Body of pancreas (tissue), 4 donors: ENCODE results near the gene ADRA1B. TPM values are rescaled to one million over a fixed set of nuclear protein-coding genes. Genes with fewer than 3 reads are reported as not detected.
A peak's percentile ranks its signal among the peaks of the same experiment; 100 is the strongest.
"Not testable (repeated sequence)": the region's sequence is repeated elsewhere in the genome, so short reads cannot be mapped to it uniquely, and the experiment has no call there.

Experiments used
- ATAC-seq: fragments of 150-250 bp; one replicate; pipeline ENCODE4 v1.9.1; 2016
- DNase-seq, 4 donors: peaks; one replicate each; pipeline ENCODE4 v3.0.0-alpha.2; 2019
- H3K27ac ChIP-seq, 4 donors: fragments of 200-600 bp; sonication (generic); 1 replicate in 3 of 4; 2 replicates in 1 of 4; pipeline versions ENCODE4 v1.5.1 to v1.6.1; 2016 to 2019; ENCODE audit warnings: mild to moderate bottlenecking in 1 of 4, mixed read lengths in 1 of 4, moderate library complexity in 1 of 4
- H3K27me3 ChIP-seq, 2 donors: fragments of 200-600 bp; sonication (generic); one replicate each; pipeline ENCODE4 v1.6.0; 2016; ENCODE audit warnings: mild to moderate bottlenecking in 1 of 2
- H3K36me3 ChIP-seq, 2 donors: fragments of 200-600 bp; sonication (generic); replicated peaks in 1 of 2; 2 replicates each; pipeline ENCODE4 v1.5.1; 2016; ENCODE audit warnings: low read depth in 2 of 2; ENCODE audit not compliant: insufficient read depth in 1 of 2
- H3K4me1 ChIP-seq: fragments of 200-600 bp; sonication (generic); one replicate; pipeline ENCODE4 v1.6.0; 2016
- H3K4me3 ChIP-seq, 2 donors: fragments of 200-600 bp; sonication (generic); 1 replicate in 1 of 2; 2 replicates in 1 of 2; pipeline ENCODE4 v1.5.1; 2016 to 2019
- H3K9me3 ChIP-seq, 3 donors: fragments of 200-600 bp; sonication (generic); 1 replicate in 2 of 3; 2 replicates in 1 of 3; pipeline ENCODE4 v1.5.1; 2016
- CTCF ChIP-seq, 7 experiments: fragments of 450-650 bp in 4 of 7; fragments of 200-600 bp in 3 of 7; sonication (generic) in 3 of 7; IDR thresholded peaks; one replicate each; pipeline ENCODE4 v1.5.1; 2016 to 2019; ENCODE audit warnings: antibody characterized with exemption in 7 of 7
- POLR2A ChIP-seq, 3 donors: fragments of 450-650 bp; IDR thresholded peaks; one replicate each; pipeline ENCODE4 v1.6.1; 2016; ENCODE audit warnings: antibody characterized with exemption in 3 of 3, mild to moderate bottlenecking in 2 of 3
- WGBS, 2 donors: methylation state at CpG; one replicate each; pipeline ENCODE4 v1.1.5; 2017; 5-methylcytosine and 5-hydroxymethylcytosine counted together
- intact Hi-C: fragments of 100-400 bp; cut with DNase I; formaldehyde crosslinking; loops from one replicate; pipeline ENCODE4 v1.15.1; 2023
- total RNA-seq, 2 donors: library from RNA; depleted of rRNA; stranded (reverse); fragments of >200 nt; gene quantifications; one replicate each; pipeline ENCODE4 v1.1.0, GENCODE V29; 2016

ADRA1B gene
- total RNA-seq, 2 donors from 2014 or later: 0.26 to 4.0 TPM

DNA sequence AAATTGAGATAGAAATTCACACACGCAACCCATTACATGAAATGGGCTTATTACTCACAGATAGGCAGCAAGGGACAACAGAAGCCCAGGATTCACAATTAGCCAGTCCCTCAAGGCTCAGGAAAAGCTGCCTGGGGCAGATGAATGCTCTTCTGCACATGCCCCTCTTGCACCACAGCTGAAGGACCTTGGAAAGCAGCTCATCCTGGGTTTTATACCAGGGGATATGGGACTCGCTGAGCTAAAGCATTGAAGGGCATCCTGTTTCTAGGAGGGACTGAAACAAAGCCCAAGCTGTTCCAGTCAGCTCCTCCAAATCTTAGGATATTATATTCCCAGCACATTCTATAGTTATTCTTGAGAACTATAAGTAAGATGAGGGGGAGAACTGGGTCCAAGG is 76.9 kb downstream of the ADRA1B start:
- H3K27me3 ChIP-seq: no peaks in the 10 kb centered on the region
- ATAC-seq: no peak
- intact Hi-C loops: loop anchor here (10.0 kb wide), 1 partner anchor 478 kb away; no protein-coding TSS in a partner anchor
- H3K27ac ChIP-seq: no peak overlapping the region
- 91 to 100% methylated on average over 2 of the region's 2 CpGs for WGBS, 2 donors
- DNase-seq: no peak
- no peaks in the 10 kb centered on the region for H3K4me1 ChIP-seq
- H3K4me3 ChIP-seq: no peak overlapping the region
- no peaks in the 10 kb centered on the region for H3K36me3 ChIP-seq
- H3K9me3 ChIP-seq: peaks cover 0 to 9% (median 0%) of the 10 kb centered on the region in 3 donors
- TF ChIP-seq POLR2A (IDR thresholded peaks at IDR 0.05) (no peak), CTCF (IDR thresholded peaks at IDR 0.05) (no peak)

DNA sequence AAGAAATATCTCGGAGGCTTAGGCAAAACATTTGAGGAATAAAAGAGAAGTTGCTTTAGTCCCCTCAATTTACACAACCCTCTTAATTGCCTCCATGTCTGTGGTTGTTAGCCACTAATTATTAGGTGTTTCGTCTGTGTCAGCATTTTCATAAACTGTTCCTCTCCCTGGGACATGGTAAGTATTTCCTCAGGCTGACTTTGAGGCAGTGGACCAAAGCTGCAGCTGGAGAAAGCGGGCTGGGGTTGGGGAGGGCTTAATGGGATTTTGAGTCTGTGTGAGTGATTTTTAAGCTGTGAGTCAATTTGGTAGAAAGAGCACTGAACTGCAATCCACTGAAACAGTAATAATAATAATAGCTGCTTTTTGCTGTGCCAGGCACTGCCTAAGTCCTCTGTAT is 79.6 kb downstream of the ADRA1B start:
- Histone ChIP-seq H3K4me1 (no peaks in the 10 kb centered on the region), H3K9me3 (peaks cover 0 to 9% (median 0%) of the 10 kb centered on the region in 3 donors), H3K4me3 (no peak overlapping the region), H3K36me3 (no peaks in the 10 kb centered on the region), H3K27ac (no peak overlapping the region), H3K27me3 (no peaks in the 10 kb centered on the region)
- TF ChIP-seq POLR2A (IDR thresholded peaks at IDR 0.05): no peak
- no peak for TF ChIP-seq CTCF (IDR thresholded peaks at IDR 0.05)
- WGBS, 2 donors: 59 to 64% methylated on average over 3 of the region's 3 CpGs
- DNase-seq (no peak), ATAC-seq (no peak)
- intact Hi-C loops: loop anchor here (10.0 kb wide), 1 partner anchor 481 kb away; no protein-coding TSS in a partner anchor

GRCh38 chr5:160001457-160001856 is 85.2 kb downstream of the ADRA1B start:
- Histone ChIP-seq H3K4me1 (no peaks in the 10 kb centered on the region), H3K9me3 (no peaks in the 10 kb centered on the region), H3K27ac (no peak overlapping the region), H3K27me3 (no peaks in the 10 kb centered on the region), H3K4me3 (no peak overlapping the region), H3K36me3 (no peaks in the 10 kb centered on the region)
- 6 to 13% methylated on average over 3 of the region's 3 CpGs for WGBS, 2 donors
- intact Hi-C loops: no loop called here
- ATAC-seq: no peak
- DNase-seq: peak in 2 of 4 donors; percentile 32 to 37
- TF ChIP-seq CTCF (IDR thresholded peaks at IDR 0.05): no peak

- H3K27me3 ChIP-seq: no peaks in the 10 kb centered on the region
Measured at GRCh38 chr5:160007514-160007913, 91.2 kb downstream of the ADRA1B start.

DNA sequence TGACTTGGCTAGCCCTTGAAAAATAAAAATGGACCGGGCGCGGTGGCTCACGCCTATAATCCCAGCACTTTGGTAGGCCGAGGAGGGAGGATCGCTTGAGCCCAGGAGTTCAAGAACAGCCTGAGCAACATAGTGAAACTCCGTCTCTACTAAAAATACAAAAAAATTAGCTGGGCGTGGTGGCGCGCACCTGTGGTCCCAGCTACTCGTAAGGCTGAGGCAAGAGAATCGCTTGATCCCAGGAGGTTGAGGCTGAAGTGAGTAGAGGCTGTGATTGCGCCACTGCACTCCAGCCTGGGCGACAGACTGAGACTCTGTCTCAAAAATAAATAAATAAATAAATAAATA is 92.2 kb downstream of the ADRA1B start:
- 59 to 80% methylated on average over 14 of the region's 14 CpGs for WGBS, 2 donors
- Histone ChIP-seq H3K4me1 (peaks cover 17% of the 10 kb centered on the region), H3K27ac (peak overlapping the region in 2 of 4 donors; percentile 89 to 94)
- H3K9me3 ChIP-seq, ATAC-seq, H3K4me3 ChIP-seq, H3K27me3 ChIP-seq, intact Hi-C loops, H3K36me3 ChIP-seq, DNase-seq: not testable (repeated sequence)

More at GRCh38 chr5:160007514-160007913, 91.2 kb downstream of the ADRA1B start:
- ATAC-seq: no peak
- DNase-seq: no peak
- peaks cover 0 to 2% of the 10 kb centered on the region in 2 donors for H3K36me3 ChIP-seq
- no peak overlapping the region for H3K27ac ChIP-seq
- intact Hi-C loops: no loop called here
- peaks cover 17% of the 10 kb centered on the region for H3K4me1 ChIP-seq
- H3K4me3 ChIP-seq: no peak overlapping the region
- no peak for TF ChIP-seq CTCF (IDR thresholded peaks at IDR 0.05)
- TF ChIP-seq POLR2A (IDR thresholded peaks at IDR 0.05): no peak
- WGBS, 2 donors: 81 to 86% methylated on average over 3 of the region's 3 CpGs
- H3K9me3 ChIP-seq: no peaks in the 10 kb centered on the region
